Breast epithelium (tissue), 3 donors: ENCODE results near the gene DCK.

ENCODE experiments used
- POLR2A ChIP-seq: fragments of 450-650 bp; IDR thresholded peaks from one replicate; pipeline ENCODE4 v1.6.1; 2016; ENCODE audit warnings: antibody characterized with exemption, mild to moderate bottlenecking, moderate library complexity
- POLR2AphosphoS5 ChIP-seq, 3 donors: sonication (generic); formaldehyde crosslinking; IDR thresholded peaks; one replicate each; pipeline ENCODE4 v1.6.1; 2017; ENCODE audit warnings: antibody characterized with exemption in 3 of 3
- TF ChIP-seq, protein P1 (sequence below), 3 donors: fragments of 450-650 bp; IDR thresholded peaks; one replicate each; pipeline ENCODE4 v1.5.1; 2016 to 2017; ENCODE audit warnings: antibody characterized with exemption in 3 of 3, mild to moderate bottlenecking in 3 of 3, moderate library complexity in 3 of 3

DNA sequence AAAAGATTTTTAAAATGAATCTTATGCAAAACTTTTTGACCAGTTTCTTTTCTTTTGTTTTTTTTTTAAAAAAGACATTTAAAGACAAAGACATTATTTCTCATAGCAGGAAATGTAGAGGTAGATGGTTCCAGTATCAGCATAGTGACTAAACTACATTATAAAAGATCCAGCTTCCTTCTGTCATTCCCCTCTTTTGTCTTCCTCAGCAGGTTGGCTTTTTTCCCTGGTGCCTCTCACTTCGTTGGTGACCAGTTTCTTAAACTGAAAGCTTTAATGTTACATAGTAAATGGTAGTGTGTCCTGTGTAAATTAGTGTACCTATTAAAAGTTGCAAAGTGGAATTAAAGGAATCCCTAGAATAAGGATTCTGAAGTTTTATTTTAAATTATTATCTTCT, 36.1 kb downstream of the DCK start:
- no peak for TF ChIP-seq POLR2AphosphoS5 (IDR thresholded peaks at IDR 0.05)
- TF ChIP-seq, protein P1, sequence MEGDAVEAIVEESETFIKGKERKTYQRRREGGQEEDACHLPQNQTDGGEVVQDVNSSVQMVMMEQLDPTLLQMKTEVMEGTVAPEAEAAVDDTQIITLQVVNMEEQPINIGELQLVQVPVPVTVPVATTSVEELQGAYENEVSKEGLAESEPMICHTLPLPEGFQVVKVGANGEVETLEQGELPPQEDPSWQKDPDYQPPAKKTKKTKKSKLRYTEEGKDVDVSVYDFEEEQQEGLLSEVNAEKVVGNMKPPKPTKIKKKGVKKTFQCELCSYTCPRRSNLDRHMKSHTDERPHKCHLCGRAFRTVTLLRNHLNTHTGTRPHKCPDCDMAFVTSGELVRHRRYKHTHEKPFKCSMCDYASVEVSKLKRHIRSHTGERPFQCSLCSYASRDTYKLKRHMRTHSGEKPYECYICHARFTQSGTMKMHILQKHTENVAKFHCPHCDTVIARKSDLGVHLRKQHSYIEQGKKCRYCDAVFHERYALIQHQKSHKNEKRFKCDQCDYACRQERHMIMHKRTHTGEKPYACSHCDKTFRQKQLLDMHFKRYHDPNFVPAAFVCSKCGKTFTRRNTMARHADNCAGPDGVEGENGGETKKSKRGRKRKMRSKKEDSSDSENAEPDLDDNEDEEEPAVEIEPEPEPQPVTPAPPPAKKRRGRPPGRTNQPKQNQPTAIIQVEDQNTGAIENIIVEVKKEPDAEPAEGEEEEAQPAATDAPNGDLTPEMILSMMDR (IDR thresholded peaks at IDR 0.05) = no peak
- TF ChIP-seq POLR2A = no peak
